HG03378 (cell line): ENCODE results near the gene PEX11B.

ENCODE experiments used
- ATAC-seq: cut with Tn5 transposase; IDR thresholded peaks from one replicate; pipeline ENCODE4 v1.9.1; 2021; ENCODE audit warnings: mild to moderate bottlenecking, moderate library complexity; ENCODE audit not compliant: unreplicated experiment

Gene PEX11B

DNA sequence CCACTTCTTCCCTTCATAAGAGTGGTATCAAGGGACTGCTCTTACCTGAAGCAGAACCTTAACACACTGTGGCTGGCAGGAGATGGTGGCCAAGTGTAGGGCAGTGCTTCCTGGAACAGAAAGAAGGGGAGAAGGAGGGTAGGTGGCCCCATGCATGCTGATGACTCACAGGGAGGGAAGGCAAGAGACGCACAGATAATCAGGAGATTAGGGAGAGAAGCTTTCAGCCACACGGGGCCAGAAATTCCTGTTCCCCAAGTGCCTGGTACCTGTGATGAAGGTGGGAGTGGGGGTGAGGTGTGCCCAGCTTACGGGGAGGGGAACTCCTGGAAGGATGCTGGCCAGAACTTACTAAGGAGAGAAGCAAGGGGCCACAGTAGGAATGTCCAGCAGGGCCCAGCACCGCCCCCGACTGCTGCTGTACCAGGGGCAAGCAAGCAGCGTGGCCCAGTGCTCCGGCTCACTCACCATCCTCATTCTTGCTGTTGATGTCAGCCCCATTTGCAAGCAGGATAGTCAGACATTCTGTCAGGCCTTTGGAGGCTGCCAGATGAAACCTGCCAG lies 40.5 kb downstream of the PEX11B start:
- no peak for ATAC-seq

DNA sequence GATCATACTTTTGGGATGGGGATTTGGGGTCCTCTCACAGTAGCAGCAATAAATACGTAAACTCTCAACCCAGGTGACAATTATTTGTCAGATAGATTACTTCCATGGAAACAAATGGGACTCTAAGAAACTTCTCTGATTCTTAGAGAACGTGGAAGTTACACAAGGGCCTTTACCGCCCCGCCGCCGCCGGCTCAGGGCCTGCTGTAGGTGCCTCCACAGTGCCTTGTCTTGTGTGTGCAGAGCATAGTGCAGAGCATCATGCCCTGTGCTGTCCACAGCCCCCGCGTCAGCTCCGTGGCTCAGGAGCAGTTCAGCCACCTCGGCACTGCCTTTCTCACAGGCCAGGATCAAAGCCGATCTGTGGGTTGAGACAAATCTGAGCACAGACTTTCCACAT lies 43.9 kb downstream of the PEX11B start:
- ATAC-seq: no peak

DNA sequence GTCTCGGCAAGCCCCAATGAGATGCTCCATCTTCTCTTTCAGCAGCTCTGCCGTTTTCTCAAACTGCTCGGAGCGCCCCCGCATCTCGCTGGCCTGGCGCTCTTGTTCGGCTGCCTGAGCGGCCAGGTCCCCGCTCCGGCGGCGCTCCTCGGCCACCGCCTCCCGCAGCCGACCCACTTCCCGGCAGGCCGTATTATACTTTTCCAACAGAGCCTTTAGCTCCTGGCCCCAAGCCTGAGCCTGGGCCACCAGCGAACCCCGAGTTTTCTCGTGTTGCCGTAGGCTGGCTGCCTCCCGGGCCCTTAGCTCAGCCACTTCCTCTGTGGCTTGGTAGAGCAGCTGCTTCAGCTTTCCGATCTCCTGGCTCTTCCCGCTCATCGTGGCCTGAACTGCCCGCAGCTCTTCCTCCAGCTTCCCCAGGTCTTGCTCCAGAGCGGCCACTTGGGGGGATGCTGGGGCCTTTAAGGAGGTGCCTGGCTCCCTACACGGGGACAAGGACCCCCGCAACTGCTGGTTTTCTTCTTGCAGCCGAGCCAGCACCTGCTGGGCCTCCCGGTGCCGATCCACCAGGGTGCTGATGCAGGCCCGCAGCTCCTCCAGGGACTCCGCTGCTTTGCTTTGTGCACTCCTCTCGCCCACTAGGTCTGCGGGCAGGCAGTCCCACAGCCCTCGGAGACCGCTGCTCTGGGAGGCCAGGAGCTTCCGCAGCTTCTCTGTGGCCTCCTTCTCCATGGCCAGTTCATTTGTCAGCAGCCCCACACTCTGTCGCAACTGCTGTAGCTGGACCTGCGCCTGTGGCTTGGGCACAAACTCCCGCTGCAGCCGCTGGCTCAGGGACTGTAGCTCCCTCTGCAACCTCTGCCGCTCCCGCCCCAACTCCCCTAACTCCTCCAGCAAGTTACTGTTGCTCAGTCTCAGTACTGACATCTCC lies 46.3 kb downstream of the PEX11B start:
- ATAC-seq: no peak

DNA sequence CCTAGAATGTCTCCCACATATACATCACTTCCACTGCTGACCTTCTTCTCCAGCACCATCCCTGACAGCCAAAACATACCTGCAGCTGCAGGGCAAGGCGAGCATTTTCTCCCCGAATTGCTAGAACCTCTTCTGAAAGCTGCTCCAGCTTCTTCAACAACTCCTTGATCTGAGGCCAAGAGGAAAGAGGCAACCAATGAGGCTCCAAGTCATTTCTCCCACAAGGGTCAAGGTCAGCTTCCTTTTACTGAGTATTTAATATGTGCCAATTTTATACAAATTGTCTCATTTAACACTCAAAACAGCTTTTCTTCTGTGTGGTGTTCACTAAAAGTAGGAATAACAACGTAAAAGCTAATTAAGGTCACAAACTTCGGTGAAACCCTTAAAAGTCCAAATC lies 50.3 kb downstream of the PEX11B start:
- no peak for ATAC-seq

DNA sequence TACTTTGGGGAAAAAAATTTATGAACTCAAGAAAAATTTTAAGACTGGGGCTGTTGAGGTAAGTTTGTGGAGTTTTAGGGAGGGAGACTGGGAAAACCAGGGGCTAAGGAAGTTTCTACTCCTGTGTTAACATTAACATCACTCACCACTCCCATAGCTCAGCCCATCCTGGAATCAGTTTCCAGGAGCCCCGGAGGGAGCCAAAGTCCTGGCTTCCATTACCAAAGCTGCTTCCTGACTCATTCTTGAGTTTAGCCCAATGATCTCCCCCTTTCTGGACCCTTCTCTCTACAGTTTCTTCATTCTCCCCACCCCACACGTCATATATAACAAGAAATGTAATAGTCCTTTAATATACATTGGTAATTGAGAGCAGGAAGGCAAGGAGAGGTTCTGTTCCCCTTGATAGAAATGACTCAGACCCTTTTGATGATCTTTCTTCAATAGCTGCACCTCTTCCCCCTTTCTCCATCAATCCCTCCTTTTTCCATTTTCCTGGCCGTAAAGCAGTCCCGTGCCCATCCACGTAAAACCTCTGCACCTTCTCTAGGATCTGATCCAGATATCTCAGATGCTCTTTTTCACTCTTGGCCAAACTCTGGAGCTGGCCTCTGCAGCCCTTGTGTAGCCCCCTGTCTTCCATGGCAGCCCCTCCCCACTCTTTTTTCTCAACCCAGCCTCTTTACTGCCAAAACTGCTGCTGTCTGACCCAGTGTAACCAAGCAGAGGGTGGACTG lies 55.1 kb downstream of the PEX11B start:
- ATAC-seq: no peak
